B cell (primary cell): ENCODE measurements around the gene NEO1. TPM values are rescaled to one million over a fixed set of nuclear protein-coding genes. Genes with fewer than 3 reads are reported as not detected.

Source experiments
- ATAC-seq: fragments of 200-7000 bp; cut with Tn5 transposase; one replicate; pipeline ENCODE4 v1.10.0; 2021; ENCODE audit warnings: low read depth, mild to moderate bottlenecking, moderate number of reproducible peaks, moderate library complexity
- CTCF ChIA-PET: fragments of 350-600 bp; sonication (Branson Sonifier 250); formaldehyde crosslinking; loops from one replicate; lab custom pipeline; 2021; ENCODE audit warnings: antibody characterized with exemption, inconsistent platforms; lab: Charles Lee
- POLR2A ChIA-PET: fragments of 350-600 bp; sonication (Branson Sonifier 250); formaldehyde crosslinking; loops from one replicate; lab custom pipeline; 2021; ENCODE audit warnings: antibody characterized with exemption; lab: Charles Lee
- DNase-seq: peaks from one replicate; pipeline ENCODE4 v3.0.0; 2013
- H2AFZ ChIP-seq: 2 replicates; pipeline ENCODE4 v1.6.1; 2012; ENCODE audit warnings: mild to moderate bottlenecking, low read depth, low read length; ENCODE audit not compliant: insufficient read depth, poor library complexity, severe bottlenecking
- H3K27ac ChIP-seq, 2 donors: 1 replicate in 1 of 2; 2 replicates in 1 of 2; pipeline ENCODE4 v1.5.1; 2012 to 2013; ENCODE audit warnings: low read length in 2 of 2, mild to moderate bottlenecking in 2 of 2, moderate library complexity in 1 of 2
- H3K27me3 ChIP-seq, 4 experiments: fragments of 200-600 bp in 1 of 4; sonication (generic) in 1 of 4; replicated peaks in 1 of 4; 1 replicate in 2 of 4; 2 replicates in 2 of 4; pipeline versions ENCODE4 v1.6.1 to v1.7.0; 2013 to 2016; ENCODE audit warnings: low read length in 3 of 4, mild to moderate bottlenecking in 2 of 4, mixed read lengths in 1 of 4, moderate library complexity in 1 of 4; ENCODE audit not compliant: insufficient read depth in 4 of 4, control insufficient read depth in 3 of 4; ENCODE audit errors: control extremely low read depth in 1 of 4
- H3K36me3 ChIP-seq, 2 experiments: replicated peaks in 1 of 2; 1 replicate in 1 of 2; 2 replicates in 1 of 2; pipeline versions ENCODE4 v1.6.1 to v1.7.1; 2013; ENCODE audit warnings: low read length in 1 of 2; ENCODE audit not compliant: insufficient read depth in 2 of 2, control insufficient read depth in 1 of 2; ENCODE audit errors: control extremely low read depth in 1 of 2, extremely low read depth in 1 of 2
- H3K4me1 ChIP-seq, 2 donors: fragments of 200-600 bp in 1 of 2; sonication (generic) in 1 of 2; 1 replicate in 1 of 2; 2 replicates in 1 of 2; pipeline versions ENCODE4 v1.5.1 to v1.6.1; 2013 to 2017; ENCODE audit warnings: low read length in 2 of 2; ENCODE audit not compliant: control insufficient read depth in 2 of 2, insufficient read depth in 2 of 2
- H3K4me2 ChIP-seq: replicated peaks from 2 replicates; pipeline ENCODE3; 2012; ENCODE audit warnings: mild to moderate bottlenecking, low read depth, low read length; ENCODE audit not compliant: poor library complexity, severe bottlenecking
- H3K4me3 ChIP-seq, 5 experiments: fragments of 200-600 bp in 1 of 5; sonication (generic) in 1 of 5; 1 replicate in 3 of 5; 2 replicates in 2 of 5; pipeline versions ENCODE4 v1.5.1 to v1.7.0; 2011 to 2016; ENCODE audit warnings: low read length in 4 of 5, mild to moderate bottlenecking in 4 of 5, low read depth in 2 of 5, control low read depth in 1 of 5, moderate library complexity in 1 of 5; ENCODE audit not compliant: insufficient read depth in 1 of 5; ENCODE audit errors: control extremely low read depth in 1 of 5, extremely low read depth in 1 of 5
- H3K79me2 ChIP-seq: fragments of 200-600 bp; sonication (generic); one replicate; pipeline ENCODE4 v1.6.0; 2016; ENCODE audit warnings: low read length; ENCODE audit not compliant: control insufficient read depth, insufficient read depth
- H3K9ac ChIP-seq: fragments of 200-600 bp; sonication (generic); 2 replicates; pipeline ENCODE4 v1.6.1; 2017; ENCODE audit warnings: mild to moderate bottlenecking, low read length, moderate library complexity
- H3K9me3 ChIP-seq, 3 donors: one replicate each; pipeline versions ENCODE4 v1.6.1 to v1.7.1; 2013; ENCODE audit warnings: low read length in 2 of 3; ENCODE audit not compliant: control insufficient read depth in 2 of 3, insufficient read depth in 1 of 3; ENCODE audit errors: control extremely low read depth in 1 of 3
- H4K20me1 ChIP-seq: 2 replicates; pipeline ENCODE4 v1.6.0; 2012; ENCODE audit warnings: mild to moderate bottlenecking, low read length; ENCODE audit not compliant: insufficient read depth, control insufficient read depth, poor library complexity, severe bottlenecking
- H3K27ac Mint-ChIP-seq: one replicate; pipeline ENCODE4 v1.8.0; 2021; ENCODE audit warnings: mixed read lengths
- H3K27me3 Mint-ChIP-seq: one replicate; pipeline ENCODE4 v1.8.0; 2021; ENCODE audit warnings: mixed read lengths
- H3K4me1 Mint-ChIP-seq: one replicate; pipeline ENCODE4 v1.8.0; 2021; ENCODE audit warnings: mixed read lengths
- H3K4me3 Mint-ChIP-seq: one replicate; pipeline ENCODE4 v1.8.0; 2021; ENCODE audit warnings: mixed read lengths
- H3K9me3 Mint-ChIP-seq: one replicate; pipeline ENCODE4 v1.8.0; 2022; ENCODE audit warnings: mixed read lengths; ENCODE audit not compliant: insufficient read depth
- EZH2 ChIP-seq: IDR thresholded peaks from 2 replicates; pipeline ENCODE4 v1.6.1; 2012; ENCODE audit warnings: borderline replicate concordance, low read depth, mild to moderate bottlenecking, moderate library complexity, low read length; ENCODE audit not compliant: insufficient read depth, poor library complexity, severe bottlenecking
- WGBS: methylation state at CpG from one replicate; pipeline ENCODE4 v1.1.5; 2013; ENCODE audit warnings: missing lambda C conversion rate; ENCODE audit not compliant: insufficient coverage; 5-methylcytosine and 5-hydroxymethylcytosine counted together
- intact Hi-C: fragments of 100-400 bp; cut with micrococcal nuclease; formaldehyde crosslinking; loops from one replicate; pipeline ENCODE4 v1.10.0; 2022
- polyA plus RNA-seq: library from polyadenylated mRNA; depleted of rRNA; stranded (reverse); fragments of >200 nt; gene quantifications from 2 replicates; pipeline ENCODE4 v1.2.3, GENCODE V29; 2012
- total RNA-seq, 2 donors: library from RNA; stranded (reverse); fragments of 120-200 nt in 1 of 2; gene quantifications; 1 replicate in 1 of 2; 2 replicates in 1 of 2; pipeline versions ENCODE4 v1.2.3 to v1.2.4, GENCODE V29; 2013 to 2022
- TF ChIP-seq, protein P1 (sequence below): fragments of 200-600 bp; IDR thresholded peaks from one replicate; pipeline ENCODE4 v1.8.0; 2022; ENCODE audit warnings: antibody characterized with exemption, mild to moderate bottlenecking

Gene NEO1
- total and polyA plus RNA-seq, 2 donors (not counting 1 experiment from before 2014, with no cell fraction given), result 1.3 to 3.9 TPM

DNA sequence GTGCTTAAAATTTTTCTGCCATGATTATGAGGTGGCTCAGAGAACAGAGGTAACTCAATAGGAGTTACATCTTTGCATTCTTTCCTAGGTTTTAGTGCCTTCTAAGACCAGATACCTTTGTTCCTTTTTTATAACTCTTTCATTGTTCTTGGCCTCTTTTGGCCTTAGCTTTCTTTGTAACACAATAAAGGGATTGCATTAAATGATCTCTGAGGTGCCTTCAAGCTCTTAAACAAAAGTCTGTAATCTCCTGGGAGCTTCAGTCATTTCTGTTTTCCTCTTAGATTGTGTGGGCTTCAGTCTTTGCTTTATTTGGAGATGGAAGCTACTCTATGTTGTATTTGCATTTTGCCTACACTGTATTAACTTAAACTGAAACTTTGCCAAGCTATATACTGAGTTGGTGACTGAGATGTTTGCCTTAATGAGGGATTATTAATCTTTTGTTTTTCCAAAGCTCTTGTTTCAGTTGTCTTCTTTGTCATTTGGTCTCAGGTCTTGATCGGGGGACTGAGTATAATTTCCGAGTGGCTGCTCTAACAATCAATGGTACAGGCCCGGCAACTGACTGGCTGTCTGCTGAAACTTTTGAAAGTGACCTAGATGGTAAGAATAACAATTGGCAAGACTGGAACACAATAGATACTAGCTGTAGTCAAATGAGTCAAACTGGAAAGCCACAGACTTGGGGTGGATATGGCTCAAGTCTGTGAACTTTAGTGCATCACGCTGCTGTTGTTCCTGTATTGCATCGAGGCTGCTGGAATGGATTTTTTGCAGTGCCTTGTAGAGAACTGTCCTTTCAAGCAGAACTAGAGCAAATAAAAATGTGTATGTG is 206.2 kb downstream of the NEO1 start:
- Histone ChIP-seq H3K79me2 (no peaks in the 10 kb centered on the region), H4K20me1 (no peaks in the 10 kb centered on the region), H3K27me3 (no peaks in the 10 kb centered on the region), H3K36me3 (no peaks in the 10 kb centered on the region), H3K9me3 (no peaks in the 10 kb centered on the region), H3K4me2 (no peak overlapping the region), H3K9ac (no peak overlapping the region), H3K4me3 (no peak overlapping the region), H3K27ac (no peak overlapping the region), H3K4me1 (no peaks in the 10 kb centered on the region), H2AFZ (no peak overlapping the region)
- 74% methylated on average over 5 of the region's 5 CpGs for WGBS
- intact Hi-C loops, result no loop called here
- no peaks in the 10 kb centered on the region for H3K4me1 Mint-ChIP-seq
- H3K27ac Mint-ChIP-seq, result no peak overlapping the region
- TF ChIP-seq EZH2, result no peak
- TF ChIP-seq, protein P1, sequence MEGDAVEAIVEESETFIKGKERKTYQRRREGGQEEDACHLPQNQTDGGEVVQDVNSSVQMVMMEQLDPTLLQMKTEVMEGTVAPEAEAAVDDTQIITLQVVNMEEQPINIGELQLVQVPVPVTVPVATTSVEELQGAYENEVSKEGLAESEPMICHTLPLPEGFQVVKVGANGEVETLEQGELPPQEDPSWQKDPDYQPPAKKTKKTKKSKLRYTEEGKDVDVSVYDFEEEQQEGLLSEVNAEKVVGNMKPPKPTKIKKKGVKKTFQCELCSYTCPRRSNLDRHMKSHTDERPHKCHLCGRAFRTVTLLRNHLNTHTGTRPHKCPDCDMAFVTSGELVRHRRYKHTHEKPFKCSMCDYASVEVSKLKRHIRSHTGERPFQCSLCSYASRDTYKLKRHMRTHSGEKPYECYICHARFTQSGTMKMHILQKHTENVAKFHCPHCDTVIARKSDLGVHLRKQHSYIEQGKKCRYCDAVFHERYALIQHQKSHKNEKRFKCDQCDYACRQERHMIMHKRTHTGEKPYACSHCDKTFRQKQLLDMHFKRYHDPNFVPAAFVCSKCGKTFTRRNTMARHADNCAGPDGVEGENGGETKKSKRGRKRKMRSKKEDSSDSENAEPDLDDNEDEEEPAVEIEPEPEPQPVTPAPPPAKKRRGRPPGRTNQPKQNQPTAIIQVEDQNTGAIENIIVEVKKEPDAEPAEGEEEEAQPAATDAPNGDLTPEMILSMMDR, result no peak
- ATAC-seq (no peak), DNase-seq (no peak)
- peaks cover 6% of the 10 kb centered on the region for H3K27me3 Mint-ChIP-seq
- POLR2A ChIA-PET, result no interaction called here
- CTCF ChIA-PET, result interaction anchor here (0.7 to 2.2 kb wide), 4 partner anchors 10 to 537 kb away, joined by 3 to 6 read pairs (median 4); no protein-coding TSS in a partner anchor
- no peak overlapping the region for H3K4me3 Mint-ChIP-seq
- H3K9me3 Mint-ChIP-seq, result no peaks in the 10 kb centered on the region

DNA sequence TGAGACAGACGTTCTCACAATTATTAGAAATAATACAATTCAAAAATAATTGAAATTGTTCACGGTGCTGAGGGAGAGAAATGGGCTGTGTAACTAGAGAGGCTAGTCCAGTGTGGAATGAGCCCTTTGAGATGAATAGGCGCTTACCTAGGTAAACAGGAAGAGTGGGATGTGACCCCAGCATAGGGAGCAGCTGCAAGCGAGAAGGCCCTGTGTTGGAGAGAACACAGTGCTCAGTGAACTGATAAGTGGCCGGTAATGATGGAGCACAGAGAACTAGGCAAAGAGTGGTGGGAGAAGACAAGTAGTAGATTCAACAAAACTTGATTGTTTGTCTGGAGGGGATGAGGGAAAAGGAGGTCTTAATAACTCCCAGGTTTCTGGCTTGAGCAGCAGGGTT is 212.6 kb downstream of the NEO1 start:
- Histone ChIP-seq H2AFZ (no peak overlapping the region), H3K4me3 (no peak overlapping the region), H3K4me1 (no peaks in the 10 kb centered on the region), H3K79me2 (no peaks in the 10 kb centered on the region), H3K36me3 (no peaks in the 10 kb centered on the region), H3K27ac (no peak overlapping the region), H3K4me2 (no peak overlapping the region), H3K27me3 (no peaks in the 10 kb centered on the region), H3K9me3 (no peaks in the 10 kb centered on the region), H4K20me1 (no peaks in the 10 kb centered on the region), H3K9ac (no peak overlapping the region)
- Mint-ChIP-seq H3K4me3 (no peak overlapping the region), H3K27ac (no peak overlapping the region), H3K9me3 (no peaks in the 10 kb centered on the region), H3K4me1 (no peaks in the 10 kb centered on the region), H3K27me3 (peaks cover 4% of the 10 kb centered on the region)
- ChIA-PET CTCF (interaction anchor here (1.0 to 4.6 kb wide), 8 partner anchors 10 to 542 kb away, joined by 4 to 57 read pairs (median 16); no protein-coding TSS in a partner anchor), POLR2A (no interaction called here)
- WGBS, result 92% methylated on average over 4 of the region's 5 CpGs
- no peak for DNase-seq
- ATAC-seq, result no peak
- TF ChIP-seq, protein P1, result no peak
- no peak for TF ChIP-seq EZH2
- intact Hi-C loops, result loop anchor here (1.0 to 2.0 kb wide), 2 partner anchors 212 to 481 kb away; partner anchors contain the start of gene NEO1
